ENCODE results near the gene PPARA.

- TF ChIP-seq CTCF (IDR thresholded peaks at IDR 0.05; ENCODE audit: extremely low read depth in 1 of 2, insufficient read depth in 1 of 2, low read depth in 1 of 2, low read length in 2 of 2) = no peak
- no peak for TF ChIP-seq POLR2A (IDR thresholded peaks at IDR 0.05; ENCODE audit: low read depth, low read length)
- TF ChIP-seq POLR2AphosphoS5 (IDR thresholded peaks at IDR 0.05; ENCODE audit: insufficient read depth, low read depth, low read length) = no peak
Observed at GRCh38 chr22:46127556-46127955, 22.8 kb upstream of the PPARA start.
